Lower leg skin (tissue), 3 donors: Measurements from ENCODE around the gene AFMID.

ENCODE experiments used
- POLR2A ChIP-seq, 2 donors: fragments of 450-650 bp; IDR thresholded peaks; one replicate each; pipeline ENCODE4 v1.6.1; 2016 to 2017; ENCODE audit warnings: antibody characterized with exemption in 2 of 2, mild to moderate bottlenecking in 1 of 2, moderate library complexity in 1 of 2
- TF ChIP-seq, protein P1 (sequence below), 3 donors: fragments of 450-650 bp; IDR thresholded peaks; one replicate each; pipeline ENCODE4 v1.5.1; 2016; ENCODE audit warnings: antibody characterized with exemption in 3 of 3, mild to moderate bottlenecking in 3 of 3, moderate library complexity in 2 of 3

DNA sequence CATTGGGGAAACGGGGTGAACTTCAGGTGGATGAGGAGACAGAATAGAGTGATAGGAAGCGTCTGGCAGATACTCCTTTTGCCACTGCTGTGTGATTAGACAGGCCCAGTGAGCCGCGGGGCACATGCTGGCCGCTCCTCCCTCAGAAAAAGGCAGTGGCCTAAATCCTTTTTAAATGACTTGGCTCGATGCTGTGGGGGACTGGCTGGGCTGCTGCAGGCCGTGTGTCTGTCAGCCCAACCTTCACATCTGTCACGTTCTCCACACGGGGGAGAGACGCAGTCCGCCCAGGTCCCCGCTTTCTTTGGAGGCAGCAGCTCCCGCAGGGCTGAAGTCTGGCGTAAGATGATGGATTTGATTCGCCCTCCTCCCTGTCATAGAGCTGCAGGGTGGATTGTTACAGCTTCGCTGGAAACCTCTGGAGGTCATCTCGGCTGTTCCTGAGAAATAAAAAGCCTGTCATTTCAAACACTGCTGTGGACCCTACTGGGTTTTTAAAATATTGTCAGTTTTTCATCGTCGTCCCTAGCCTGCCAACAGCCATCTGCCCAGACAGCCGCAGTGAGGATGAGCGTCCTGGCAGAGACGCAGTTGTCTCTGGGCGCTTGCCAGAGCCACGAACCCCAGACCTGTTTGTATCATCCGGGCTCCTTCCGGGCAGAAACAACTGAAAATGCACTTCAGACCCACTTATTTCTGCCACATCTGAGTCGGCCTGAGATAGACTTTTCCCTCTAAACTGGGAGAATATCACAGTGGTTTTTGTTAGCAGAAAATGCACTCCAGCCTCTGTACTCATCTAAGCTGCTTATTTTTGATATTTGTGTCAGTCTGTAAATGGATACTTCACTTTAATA is 37.3 kb downstream of the AFMID start:
- TF ChIP-seq, protein P1, sequence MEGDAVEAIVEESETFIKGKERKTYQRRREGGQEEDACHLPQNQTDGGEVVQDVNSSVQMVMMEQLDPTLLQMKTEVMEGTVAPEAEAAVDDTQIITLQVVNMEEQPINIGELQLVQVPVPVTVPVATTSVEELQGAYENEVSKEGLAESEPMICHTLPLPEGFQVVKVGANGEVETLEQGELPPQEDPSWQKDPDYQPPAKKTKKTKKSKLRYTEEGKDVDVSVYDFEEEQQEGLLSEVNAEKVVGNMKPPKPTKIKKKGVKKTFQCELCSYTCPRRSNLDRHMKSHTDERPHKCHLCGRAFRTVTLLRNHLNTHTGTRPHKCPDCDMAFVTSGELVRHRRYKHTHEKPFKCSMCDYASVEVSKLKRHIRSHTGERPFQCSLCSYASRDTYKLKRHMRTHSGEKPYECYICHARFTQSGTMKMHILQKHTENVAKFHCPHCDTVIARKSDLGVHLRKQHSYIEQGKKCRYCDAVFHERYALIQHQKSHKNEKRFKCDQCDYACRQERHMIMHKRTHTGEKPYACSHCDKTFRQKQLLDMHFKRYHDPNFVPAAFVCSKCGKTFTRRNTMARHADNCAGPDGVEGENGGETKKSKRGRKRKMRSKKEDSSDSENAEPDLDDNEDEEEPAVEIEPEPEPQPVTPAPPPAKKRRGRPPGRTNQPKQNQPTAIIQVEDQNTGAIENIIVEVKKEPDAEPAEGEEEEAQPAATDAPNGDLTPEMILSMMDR (IDR thresholded peaks at IDR 0.05): no peak
- no peak for TF ChIP-seq POLR2A (IDR thresholded peaks at IDR 0.05)
